Nucleus accumbens (tissue), 56 donors: Measurements from ENCODE around the gene DGUOK.
A peak's percentile ranks its signal among the peaks of the same experiment; 100 is the strongest.

Experiments used
- DNase-seq, 56 donors: peaks; one replicate each; lab custom pipeline; 2025; lab: John Stamatoyannopoulos, UW

DGUOK gene

DNA sequence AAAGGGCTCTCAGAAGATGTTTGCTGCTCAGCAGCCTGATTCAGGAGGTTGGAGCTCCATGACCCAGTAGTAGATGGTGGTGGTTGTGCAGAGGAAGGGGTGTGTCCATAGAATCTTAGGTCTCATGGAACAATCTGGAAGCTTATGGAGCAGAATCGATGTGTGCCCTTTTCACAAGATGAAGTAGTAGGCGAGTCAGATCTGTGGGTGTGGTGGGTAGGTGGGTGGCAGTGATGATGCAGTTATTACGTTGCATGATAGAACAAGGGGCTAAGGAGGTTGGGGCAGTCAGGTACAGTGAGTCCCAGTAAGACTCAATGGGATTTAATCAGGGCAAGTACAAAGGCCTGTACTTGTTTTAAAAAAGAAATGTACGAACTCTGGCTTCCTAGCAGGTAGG, 67.1 kb downstream of the DGUOK start:
- DNase-seq = no peak

DNA sequence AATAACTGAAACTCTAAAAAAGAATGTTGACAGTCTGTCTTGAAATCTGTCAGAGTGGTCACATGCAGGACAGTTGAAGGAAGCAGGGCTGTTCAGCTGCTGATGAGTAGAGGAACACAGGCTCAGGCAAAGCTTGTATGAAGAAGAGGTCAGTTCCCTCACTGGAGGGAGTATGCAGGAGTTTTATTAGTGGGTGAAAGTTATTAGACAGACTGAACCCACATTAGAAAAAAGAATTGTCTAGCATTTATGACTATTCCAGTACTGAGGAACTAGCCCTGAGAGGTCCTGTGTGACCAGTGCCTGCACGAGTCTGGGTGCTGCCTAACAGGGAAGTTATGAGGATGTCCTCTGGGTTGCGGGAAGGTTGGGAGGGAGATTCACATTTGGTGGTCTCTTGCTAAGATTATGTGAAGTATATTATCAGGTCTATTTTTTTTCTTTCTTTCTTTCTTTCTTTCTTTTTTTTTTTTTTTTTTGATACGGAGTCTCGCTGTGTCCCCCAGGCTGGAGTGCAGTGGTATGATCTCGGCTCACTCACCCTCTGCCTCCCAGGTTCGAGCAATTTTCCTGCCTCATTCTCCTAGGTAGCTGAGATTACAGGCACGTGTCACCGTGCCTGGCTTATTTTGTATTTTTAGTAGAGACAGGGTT, 67.6 kb downstream of the DGUOK start:
- no peak for DNase-seq

DNA sequence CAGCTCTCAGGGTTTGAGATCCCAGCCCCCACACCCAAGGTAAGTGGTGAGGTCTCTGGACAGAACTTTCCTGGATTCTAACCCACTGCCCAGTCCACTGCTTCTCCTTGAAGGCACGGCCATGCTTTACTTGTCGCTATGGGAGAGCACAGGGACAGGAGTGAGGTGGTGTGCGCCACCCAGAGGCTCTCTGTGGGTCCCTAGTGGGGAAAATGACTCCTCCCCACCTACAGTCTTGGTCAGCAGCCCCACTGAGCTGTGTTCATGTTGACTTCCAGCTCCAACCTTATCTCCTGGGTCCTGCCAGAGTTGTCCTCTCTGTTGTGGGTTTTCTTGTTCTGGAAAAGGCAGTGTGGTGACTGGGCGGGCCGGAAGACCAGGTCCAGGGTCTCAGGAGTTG, 69.1 kb downstream of the DGUOK start:
- DNase-seq = no peak

DNA sequence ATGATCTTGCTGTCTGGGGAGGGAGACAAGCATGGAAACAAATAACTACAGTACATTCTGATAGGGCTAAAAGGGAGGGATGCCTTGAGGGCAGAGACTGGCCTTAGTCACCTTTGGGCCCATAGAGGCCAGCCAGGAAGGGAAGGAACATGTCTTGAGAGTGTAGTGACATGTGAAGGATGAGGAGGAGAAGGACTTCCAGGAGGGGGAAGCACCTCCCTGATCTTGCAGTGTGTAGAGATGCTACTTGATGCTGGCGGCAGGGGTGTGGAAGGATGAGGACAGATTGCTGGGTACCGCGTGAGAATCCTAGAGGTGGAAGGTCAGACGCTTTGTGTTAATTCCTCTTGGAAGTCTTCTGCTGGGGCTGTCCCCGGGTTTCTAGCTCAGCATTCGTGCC, 71.1 kb downstream of the DGUOK start:
- DNase-seq = peak in 1 of 56 donors; percentile 31

DNA sequence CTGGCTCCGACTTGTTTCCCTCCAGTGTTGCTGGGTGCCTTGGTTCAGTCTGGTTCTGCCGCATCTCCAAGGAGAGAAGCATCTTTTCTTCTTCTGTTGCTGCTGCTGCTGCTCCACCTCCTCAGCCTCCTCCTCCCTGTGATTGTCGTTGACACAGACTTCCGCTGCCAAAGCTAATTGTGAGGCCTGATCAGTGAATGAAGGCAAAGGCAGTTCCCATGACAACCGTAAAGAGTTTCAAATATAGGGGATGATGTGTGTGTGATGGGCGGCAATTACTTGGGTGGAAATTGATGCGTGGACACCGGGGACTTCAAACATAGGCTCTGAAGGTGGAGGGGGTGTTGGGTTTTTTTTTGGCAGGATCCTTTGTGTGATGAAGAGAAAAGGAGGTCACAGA, 71.8 kb downstream of the DGUOK start:
- peak in 33 of 56 donors; percentile 25 to 89 (median 62) for DNase-seq

DNA sequence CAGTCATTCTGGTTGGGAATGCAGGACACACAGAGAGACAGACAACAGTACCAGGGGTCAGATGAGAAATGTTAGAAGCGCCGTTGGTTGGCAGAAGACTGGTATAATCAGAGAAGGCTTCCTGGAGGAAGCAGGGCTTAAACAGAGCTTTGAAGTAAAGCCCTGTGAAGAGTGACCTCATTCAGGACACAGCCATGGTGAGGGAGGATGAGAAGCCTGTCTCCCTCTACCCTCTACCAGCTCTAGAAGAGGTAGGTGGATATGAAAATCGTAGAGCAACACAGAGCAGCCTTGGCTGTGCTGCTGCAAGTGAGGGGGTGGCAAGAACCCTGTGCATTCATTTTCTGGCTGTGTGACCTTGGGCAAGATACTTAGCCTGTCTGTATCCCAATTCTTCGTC, 72.3 kb downstream of the DGUOK start:
- no peak for DNase-seq

DNA sequence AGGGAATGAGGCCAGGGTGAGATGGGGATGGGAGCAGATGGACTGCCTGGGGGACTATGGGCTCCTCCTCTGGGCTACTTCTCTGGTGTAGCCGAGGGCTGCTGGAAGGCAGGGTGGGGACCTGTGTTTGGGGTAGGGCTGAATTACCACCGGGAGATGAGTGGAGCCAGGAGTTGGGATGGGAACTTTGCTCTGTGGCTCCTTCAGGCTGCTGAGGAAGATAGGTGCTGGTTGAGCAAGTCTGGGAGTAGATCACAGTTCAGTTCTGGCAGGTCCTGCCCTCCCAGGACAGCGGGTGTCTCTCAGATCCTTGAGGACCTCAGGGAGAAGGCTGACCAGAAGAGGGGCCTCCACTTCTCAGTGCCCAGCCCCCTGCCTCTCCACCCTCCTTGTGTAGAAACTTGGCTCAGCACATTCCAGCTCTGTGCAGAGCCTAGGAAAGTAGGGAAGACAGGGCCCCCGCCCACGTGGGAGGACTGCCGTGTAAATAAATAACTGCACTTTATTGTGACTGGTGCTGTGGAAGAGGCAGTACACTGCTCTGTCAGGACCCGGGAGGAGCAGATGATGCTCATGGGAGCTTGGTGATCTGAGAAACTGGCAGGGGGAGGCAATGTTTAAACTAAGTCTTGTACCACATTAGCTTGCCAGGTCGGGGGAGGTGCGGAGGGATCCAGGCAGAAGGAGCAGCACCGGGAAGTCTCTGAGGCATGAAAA, 73.4 kb downstream of the DGUOK start:
- DNase-seq = peak in 3 of 56 donors; percentile 25 to 41 (median 32)

DNA sequence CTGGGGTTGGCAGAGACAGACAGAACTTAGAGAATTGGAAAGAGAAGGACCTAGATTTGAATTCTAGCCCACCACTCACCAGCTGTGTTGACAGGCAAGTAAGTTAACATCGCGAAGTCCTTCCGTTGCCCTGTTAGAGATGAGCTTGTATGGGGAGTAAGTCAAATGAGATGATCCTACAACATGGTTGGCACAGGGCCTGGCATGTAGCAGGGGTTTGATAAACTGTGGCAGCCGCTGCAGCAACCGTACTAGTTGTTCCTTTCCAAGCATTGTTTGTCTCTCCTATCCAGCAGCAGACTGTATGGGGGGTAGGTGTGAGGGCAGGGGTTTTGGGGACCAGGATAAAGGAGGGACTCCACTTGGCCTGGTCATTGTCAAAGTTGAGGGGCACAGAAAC, 74.0 kb downstream of the DGUOK start:
- no peak for DNase-seq

DNA sequence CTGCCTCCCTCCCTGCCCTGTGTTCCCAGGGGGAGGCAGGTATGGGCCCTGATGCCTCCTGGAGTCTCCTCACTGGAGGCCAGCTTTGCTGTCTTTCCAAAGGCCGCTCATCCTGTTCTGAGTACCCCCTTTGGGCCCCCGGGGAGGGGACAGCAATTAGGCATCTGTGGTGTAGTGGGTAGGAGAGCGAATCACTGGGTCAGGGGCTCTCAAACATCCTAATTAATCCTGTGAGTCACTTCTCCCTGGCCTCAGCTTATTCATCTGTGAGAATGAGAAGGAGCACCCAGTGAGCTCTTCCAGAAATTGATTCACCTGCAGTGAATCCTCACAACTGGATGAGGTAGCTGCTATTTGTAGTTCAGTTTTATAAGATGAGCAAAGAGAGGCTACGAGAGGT, 74.4 kb downstream of the DGUOK start:
- no peak for DNase-seq

DNA sequence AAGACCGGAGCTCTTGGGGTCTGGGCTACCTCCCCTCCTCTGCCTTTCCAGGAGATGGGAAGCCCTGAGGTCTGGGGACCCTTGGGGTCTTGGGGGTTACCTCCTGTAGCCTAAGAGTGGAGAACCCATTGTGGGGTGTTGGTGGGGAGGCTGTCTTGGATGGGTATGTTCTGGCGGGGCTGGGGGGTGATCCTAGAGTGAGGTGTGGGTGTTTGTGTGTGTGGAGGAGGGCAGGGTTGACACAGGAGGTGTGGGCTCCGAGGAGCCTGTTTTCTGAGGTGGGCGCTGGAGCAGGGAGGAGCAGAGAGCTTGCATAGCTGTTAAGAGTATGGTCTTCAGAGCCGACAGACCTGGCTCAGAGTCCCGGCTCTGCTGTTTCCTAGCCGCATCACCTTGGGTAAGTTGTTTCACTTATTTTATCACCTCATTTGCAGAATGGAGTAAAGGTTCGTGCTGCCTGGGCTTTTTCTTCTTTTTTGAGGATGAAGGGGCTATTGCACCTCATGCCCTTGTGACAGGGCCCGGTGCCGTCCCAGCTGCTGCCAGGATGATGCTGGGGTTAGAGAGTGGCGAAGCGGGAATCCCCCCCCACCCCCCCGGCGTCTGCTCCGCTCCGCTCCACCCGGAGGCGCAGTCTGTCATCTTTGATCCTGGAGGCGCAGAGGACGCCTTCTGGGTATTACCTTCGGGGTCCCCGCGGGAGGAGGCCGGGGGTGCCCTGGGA, 75.3 kb downstream of the DGUOK start:
- no peak for DNase-seq

DNA sequence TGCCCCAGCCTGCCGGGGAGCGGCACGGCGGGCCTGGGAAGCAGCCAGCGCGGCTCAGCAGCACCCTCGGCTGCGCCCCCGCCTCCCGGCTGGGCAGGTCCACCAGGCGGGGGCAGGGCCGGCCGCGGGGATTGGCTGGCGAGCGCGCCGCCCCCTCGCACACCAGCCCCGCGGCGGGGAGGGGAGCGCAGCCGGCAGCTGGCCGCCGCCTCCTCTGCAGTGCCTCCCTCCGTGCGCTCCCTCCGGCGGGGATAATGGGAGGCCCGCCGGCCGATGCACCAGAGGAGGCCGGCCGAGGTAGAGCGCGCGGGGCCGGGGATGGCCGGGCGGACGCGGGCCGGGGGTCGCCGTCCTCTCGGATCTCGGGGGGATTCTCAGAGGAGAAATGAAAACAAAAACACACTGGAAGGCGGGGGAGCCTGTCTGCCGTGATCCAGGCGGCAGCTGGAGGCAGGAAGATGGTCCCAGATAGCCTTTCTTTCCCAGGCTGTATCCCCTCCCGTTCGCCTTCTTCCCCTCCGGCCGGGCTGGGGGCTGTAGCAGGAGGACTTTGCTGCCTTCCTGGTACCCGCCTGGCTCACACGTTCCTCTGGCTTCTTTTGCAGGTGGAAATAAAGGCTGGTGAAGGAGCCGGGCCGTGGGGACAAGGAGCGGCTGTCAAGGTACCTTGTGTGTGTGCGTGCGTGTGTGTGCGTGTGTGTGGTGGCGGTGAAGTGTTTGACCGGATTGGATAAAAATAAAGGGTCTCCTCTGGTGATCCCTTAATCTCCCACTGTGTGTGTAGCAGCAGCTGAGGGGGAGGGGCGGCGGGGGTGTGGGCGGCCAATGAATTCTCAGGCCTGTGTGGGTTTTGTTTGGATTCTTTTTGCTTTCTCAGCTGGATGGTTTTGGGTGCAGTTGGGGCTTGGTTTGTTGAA, 76.1 kb downstream of the DGUOK start:
- peak in 53 of 56 donors; percentile 23 to 92 (median 78) for DNase-seq

DNA sequence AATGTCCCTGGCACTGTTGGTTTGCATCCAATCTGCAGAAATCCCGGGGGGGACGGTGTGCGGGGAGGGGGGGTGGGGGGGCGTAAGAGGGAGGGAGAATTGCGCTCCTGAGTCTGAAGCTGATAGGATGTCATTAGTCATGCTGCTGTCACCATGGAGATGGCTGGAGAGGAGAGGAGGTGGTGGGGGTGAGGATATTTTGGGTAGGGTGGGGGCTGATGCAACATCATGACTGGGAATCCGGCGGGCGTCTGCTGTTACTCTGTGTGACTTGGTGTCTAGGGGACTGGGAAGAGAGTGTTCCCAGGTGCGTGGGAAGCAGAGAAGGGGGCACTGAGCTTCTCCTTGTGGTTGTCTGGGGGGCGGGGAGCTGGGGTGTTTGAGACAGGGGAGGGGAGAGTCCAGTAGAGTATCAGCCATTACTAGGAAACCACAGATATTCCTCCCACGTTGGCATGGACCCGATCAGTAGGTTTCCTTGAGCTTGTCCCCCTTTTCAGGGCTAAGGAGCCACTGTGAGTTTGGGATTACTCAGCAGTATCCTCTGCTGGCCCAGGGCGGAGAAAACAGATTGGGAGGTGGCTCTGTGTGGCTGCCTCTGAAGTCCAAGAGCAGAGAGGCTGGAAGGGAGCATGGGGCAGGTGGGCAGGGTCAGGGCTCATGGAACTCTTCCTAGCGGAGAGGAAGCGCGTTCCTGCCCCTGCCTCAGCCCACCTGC, 77.0 kb downstream of the DGUOK start:
- peak in 40 of 56 donors; percentile 28 to 85 (median 62) for DNase-seq

DNA sequence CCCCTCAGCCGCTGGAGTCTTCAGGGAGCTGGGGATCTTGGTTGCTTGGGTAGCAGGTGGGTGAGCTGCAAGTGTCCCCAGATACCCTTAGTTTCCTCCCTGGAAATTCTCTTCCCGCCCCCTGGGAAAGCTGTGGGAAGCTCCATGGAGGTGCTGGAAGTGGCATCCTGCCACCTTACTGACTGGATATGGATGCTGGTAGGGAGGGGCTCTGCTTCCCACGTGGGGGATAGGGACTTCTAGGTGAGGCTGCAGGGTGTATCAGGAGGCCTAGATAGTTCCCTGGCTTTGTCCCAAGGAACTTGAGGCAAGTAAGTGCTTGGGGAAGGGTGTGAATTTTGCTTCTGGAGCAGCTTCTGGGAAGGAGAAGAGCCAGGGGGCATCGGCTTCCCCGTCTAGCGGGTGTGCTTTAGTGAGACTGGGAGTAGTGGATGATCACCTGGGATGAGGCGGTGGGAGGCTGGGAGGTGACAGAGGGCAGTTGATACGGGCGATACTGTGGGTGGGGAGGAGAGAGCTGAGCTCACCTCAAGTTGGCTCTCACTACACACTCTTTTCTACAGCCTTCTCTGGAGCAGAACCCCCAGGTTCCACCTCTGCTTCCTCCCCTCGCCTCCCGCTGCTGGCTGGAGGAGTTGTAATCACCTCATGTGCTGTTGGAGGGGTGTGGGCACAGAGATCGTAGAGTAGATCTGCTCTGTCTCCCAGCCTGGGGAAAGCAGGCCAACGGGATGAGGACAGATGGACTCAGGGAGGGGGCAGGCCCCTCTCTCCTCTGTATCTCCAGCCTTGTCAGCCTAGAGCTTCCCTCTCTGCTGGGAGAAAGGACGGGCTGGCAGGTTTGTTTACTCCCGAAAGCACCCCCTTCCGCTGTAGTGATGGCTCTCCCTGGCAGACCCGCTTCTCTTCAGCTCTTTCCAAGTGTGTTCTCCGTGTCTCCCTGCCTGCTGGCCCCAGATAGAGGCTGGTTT, 77.8 kb downstream of the DGUOK start:
- DNase-seq = peak in 1 of 56 donors; percentile 18

DNA sequence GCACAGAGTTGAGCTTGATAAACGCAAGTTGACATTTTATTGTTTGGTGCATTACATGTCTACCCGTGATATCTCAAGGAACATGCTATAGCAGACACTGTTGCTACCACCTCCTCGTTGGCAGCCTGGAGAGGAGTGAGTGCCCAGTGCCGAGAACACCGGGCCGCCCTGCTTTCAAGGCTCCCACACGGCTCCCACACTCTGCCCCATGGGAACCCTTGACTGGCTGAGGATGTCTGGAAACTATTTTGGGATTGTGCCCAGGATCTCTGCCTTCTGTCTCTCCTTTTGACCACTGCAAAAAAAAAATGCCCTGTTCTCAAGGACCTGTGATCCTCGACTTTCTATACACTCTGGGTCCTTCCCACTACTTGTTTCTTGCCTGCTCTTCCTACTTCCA, 79.1 kb downstream of the DGUOK start:
- no peak for DNase-seq

DNA sequence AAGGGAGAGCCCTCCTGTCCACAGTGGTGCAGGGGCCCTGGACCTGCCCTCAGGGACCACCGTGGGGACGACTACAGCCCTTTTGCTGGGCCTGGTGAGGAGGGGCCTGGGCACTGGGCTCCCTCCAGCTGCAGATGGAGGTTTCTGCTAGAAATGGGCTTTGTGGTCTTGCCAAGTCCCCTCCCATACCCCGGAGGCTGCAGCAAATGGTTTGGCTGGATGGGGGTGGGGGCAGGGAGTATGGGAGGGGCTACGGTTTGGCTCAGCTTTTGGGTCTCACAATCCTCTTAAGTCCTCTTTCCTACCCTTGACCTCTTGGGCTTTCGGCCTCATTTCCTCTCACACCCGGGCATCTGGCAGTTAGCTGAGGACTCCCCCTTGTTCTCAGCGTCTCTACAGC, 79.8 kb downstream of the DGUOK start:
- peak in 26 of 56 donors; percentile 22 to 72 (median 44) for DNase-seq

DNA sequence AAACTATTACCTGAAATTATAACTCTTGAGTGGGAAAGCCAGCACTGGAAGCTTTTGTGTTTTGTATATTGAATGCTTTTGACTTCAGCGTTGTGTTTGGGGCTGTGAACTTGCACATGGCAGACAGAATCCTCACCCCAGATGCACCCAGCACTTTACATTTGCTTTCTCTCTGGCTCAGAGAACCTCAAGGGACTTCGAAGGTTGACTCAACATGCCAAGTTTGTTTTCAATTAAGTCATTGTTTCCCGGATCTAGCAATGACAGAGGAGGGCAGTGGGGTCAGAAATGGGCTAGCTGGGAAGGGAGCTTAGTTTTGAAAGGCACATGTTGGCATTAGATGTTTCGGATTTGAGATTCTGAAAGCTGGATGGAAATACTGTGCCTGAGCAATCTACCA, 80.4 kb downstream of the DGUOK start:
- no peak for DNase-seq

DNA sequence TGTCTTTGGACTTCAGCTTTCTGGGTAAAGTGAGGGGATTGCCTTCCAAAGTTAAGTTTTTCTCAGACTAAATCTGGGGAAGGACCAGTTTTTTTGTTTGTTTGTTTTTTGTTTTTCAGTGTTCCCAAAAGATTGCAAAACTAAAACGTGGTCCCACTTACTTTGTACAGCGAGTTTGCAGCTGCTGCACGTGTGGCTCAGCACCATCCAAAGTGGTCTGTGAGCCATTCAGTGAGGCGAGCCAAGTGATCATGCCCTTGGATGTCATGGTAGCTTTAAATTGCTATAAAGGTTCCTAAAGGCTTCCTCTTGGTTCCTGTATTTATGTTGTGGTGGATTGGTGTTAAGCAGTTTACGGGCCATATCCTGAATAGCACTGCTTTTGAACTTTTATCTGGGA, 81.0 kb downstream of the DGUOK start:
- DNase-seq = no peak
